GM12878 (cell line): Measurements from ENCODE around the gene DMAC1.

ENCODE experiments used
- ETV6 ChIP-seq, 2 experiments: fragments of 450-650 bp in 1 of 2; IDR thresholded peaks in 1 of 2; conservative IDR thresholded peaks in 1 of 2; 2 replicates each; pipeline ENCODE4 v1.6.1; 2014; ENCODE audit warnings: antibody characterized with exemption in 1 of 2, borderline replicate concordance in 1 of 2, low read depth in 1 of 2, mild to moderate bottlenecking in 1 of 2, moderate library complexity in 1 of 2
- SMC3 ChIP-seq: IDR thresholded peaks from 2 replicates; pipeline ENCODE4 v1.6.1; 2011; ENCODE audit warnings: low read length, improper control_type of control experiment, borderline replicate concordance

DNA sequence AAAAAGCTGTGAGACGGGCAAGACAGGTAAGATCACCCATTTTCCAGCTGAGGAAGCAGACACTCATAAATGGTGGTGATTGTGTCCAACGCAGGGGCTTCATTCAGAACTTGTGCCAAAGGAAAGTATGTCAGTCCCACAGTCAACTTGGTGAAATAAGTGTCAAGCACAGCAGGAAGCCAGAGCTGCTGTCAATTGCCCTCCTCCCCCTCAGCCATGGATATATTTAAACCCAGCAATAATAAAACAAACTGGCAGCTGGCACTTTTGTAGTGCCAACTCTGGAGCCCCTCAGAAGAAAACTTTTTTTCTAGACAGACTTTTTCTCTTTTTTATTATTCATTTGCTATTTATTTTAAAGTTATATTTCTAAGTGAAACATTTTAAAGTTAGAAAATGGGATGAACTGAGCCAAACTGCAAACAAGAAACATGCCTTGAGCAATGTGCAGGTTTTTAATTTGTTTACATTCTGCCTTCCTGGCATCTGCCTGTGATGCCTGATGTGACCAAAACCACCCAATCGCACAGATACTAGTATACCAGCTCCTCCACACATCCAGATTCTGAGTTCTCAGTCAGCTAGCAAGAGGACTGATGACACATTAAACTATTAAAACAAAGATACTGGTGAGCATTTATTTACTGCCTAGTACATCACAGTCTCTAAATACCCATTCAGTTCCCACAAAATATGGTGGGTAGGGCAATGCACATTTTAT is 17.0 kb downstream of the DMAC1 start:
- TF ChIP-seq ETV6 (conservative IDR thresholded peaks at IDR 0.05 in 1 of 2, IDR thresholded peaks at IDR 0.05 in 1 of 2; ENCODE audit: borderline replicate concordance in 1 of 2, low read depth in 1 of 2): no peak
- TF ChIP-seq SMC3: no peak
